SU-DHL-6 (cell line): ENCODE data around the gene RNF141.

Experiments
- CTCF ChIP-seq: fragments of 200-600 bp; sonication (generic); IDR thresholded peaks from one replicate; pipeline ENCODE4 v1.5.1; 2017; ENCODE audit warnings: antibody characterized with exemption, mild to moderate bottlenecking, low read length, moderate library complexity; ENCODE audit not compliant: insufficient read depth, poor library complexity, severe bottlenecking
- EZH2phosphoT487 ChIP-seq: fragments of 200-600 bp; sonication (generic), shearing (Covaris generic); conservative IDR thresholded peaks from 2 replicates; pipeline ENCODE4 v1.6.1; 2018; ENCODE audit warnings: mild to moderate bottlenecking, antibody characterized with exemption, low read length, moderate library complexity, mixed read lengths

- TF ChIP-seq CTCF: no peak
- no peak for TF ChIP-seq EZH2phosphoT487
These were observed 64.6 kb downstream of the RNF141 start for GRCh38 chr11:10476342-10476741.
